Eye (tissue), 1 donor: ENCODE results near the gene TTC1.
"Not testable (repeated sequence)": the region's sequence is repeated elsewhere in the genome, so short reads cannot be mapped to it uniquely, and the experiment has no call there.

Source experiments
- DNase-seq: peaks from one replicate; pipeline ENCODE4 v3.0.0-alpha.2; 2015

TTC1 gene, protein sequence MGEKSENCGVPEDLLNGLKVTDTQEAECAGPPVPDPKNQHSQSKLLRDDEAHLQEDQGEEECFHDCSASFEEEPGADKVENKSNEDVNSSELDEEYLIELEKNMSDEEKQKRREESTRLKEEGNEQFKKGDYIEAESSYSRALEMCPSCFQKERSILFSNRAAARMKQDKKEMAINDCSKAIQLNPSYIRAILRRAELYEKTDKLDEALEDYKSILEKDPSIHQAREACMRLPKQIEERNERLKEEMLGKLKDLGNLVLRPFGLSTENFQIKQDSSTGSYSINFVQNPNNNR

DNA sequence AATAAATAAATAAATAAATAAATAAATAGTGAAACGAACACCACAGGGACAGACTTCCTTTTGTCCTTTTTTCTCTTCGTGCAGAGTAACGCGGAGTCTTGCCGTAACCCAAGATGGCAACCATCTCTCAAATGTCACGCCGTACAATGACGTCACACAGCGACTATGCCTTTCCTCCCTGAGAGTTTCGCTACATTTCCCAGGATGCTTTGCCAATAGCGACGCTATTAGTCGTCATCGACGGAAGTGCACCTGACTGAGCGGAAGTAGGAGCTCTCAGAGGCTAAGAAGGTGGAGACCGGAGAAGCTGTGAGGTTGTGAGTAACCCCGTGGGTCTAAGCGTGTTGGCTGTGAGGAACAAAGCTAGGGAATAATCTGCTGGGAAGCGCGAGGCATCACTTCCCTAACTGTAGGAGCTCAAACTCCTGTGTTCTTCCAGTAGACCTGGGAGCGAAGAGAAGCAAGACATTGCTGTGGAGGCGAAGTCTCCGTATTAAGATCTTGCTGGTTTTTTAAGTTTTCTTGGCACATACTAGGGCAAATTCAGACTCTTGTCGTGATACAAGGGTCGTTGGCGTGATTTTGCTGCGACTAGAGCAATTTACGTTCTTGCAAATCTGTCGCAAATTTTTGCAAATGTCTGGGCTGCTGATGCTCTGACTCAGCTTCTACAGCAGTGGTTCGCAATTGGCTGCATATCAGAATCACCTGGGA lies at the start of gene TTC1:
TTC1 (plus strand) TSS at position 263 of the 714 bp plus-strand sequence. CDS start 1,390 bp downstream, outside the sequence.
- DNase-seq = peak; percentile 100

DNA sequence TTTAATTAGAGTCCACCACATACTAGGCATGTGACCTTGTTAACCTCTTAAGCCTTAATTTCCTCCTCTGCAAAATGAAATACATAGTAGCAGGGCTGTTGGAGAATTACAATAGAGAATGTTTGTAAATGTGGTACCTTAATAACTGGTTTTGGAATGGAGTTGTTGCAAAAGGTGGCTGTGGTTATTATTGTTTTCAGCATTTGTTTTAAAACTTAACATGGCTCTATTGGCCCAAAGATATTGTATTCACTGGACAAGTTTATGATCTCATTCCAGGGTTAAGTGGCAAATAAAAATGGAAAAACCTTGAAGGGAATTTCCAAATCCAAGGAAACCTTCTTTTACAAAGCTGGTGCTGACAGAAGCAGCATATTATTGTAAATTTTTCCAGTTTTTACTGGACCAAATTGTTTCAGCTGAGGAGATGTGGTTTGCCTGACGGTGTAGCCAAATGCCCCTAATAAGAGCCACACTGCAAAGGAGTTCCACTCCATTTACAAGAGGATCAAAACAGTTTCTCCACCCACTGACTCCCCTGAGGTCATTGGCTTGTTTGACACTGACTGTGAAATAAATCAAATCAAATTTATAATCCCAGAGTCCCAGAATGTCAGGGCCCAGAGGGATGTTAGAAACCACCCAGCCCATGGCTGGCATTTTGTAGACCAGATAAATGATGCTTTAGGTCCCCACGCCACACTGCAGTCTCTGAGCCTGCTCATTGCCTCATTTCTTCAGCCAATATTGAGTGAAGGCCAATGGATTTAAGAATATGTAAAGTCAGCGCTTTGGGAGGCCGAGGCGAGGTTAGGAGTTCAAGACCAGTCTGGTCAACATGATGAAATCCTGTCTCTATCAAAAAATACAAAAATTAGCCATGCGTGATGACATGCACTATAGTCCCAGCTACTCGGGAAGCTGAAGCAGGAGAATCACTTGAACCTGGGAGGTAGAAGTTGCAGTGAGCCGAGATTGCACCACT lies 47.5 kb upstream of the TTC1 start:
- no peak for DNase-seq

DNA sequence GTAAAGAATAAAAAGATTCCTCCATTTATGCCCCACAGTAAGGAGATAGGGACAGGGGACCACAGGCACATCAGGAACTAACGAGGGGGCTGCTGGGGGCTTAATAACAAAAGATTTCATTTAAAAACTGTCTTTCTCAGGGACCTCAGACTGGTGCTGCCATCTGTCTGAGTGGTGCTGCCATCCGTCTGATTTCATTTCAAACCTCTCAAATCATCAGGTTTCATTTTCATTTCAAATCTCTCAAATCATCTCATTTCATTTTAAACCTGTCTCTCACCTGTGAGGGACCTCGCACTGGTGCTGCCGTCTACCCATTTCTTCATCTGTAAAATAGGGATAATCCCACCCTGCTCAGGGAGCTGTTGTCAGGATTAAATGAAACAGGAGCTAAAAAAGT lies 46.7 kb upstream of the TTC1 start:
- DNase-seq = no peak

DNA sequence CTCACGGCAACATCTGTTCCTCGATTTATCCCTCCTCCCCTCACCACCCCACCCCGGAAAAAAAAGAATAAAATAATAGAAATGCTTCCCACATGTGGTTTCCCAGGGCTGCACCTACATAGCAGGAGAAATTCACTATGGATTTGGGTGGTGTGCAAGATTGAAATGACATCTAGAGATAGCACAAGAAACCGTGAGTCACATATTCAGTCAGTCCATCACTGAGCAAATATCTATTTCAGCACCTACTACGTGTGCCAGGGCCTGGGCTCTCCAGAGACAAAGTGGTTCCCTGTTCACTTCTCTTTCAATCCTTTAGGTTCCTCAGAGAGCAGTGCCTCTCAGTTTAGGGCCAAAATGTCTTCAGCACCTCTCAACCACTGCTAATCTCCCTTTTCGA lies 45.0 kb upstream of the TTC1 start:
- DNase-seq = no peak

DNA sequence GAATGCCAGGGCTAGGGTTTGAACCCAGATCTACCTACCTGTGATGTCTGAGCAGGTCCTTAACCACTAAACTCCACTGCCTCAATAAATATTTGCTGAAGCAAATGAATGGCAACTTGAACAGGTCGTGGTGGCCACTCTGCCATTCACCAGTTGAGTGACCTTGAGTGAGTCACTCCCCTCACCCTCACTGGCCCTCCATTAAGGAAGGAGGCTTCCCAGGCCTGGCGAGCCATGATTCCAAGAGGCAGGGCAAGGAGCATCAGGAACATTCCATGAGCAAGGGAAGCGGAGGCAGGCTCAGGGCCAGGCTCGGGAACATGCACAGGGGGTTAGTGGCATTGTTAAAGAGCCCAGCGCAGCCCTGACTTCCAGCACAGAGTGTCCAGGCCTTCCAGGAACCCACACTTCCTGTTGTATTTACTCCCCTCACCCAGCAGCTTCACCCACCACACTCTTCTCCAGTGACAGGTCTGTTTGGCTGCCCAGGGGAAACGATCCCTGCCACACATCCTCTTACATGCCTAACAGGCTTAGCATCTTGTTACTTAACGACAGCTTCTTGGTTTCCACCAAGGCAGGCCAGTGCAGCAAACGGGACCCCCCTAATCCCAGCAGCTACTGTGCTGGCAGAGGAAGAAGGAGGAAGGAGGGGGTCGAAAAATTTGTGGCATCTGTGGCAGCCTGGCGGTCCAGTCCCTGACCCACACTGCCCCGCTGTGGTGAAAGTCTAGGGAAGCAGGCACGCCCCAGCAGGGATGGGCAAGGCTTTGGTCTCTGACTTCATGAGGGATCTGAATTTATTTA lies 43.7 kb upstream of the TTC1 start:
- DNase-seq = peak; percentile 78

DNA sequence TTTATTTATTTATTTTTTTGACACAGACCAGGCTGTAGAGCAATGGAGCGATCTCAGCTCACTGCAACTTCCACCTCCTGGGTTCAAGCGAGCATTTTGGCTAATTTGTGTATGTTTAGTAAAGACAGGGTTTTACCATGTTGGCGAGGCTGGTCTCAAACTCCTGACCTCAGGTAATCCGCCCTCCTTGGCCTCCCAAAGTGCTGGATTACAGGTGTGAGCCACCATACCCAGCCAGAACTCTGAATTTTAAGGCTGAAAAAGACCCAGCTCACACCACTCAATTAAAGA lies 43.2 kb upstream of the TTC1 start:
- not testable (repeated sequence) for DNase-seq

DNA sequence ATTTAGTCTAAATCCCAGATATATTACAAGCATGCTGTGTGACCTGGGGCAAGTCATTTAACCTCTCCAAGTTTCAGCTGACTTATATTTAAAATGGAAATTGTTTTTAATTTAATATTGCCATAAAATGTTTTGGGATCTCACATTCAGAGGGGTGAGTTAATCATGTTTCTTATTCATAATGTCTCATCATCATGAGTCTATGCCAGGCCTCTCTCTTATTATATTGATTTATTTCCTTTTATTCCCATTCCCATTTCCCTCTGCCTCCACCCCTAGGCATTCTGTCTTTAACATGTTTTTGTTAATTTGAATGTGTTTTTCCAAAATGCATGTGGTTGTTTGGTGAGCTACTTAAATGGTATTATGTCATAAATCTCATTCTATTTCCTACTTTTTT lies 39.0 kb upstream of the TTC1 start:
- DNase-seq = no peak

DNA sequence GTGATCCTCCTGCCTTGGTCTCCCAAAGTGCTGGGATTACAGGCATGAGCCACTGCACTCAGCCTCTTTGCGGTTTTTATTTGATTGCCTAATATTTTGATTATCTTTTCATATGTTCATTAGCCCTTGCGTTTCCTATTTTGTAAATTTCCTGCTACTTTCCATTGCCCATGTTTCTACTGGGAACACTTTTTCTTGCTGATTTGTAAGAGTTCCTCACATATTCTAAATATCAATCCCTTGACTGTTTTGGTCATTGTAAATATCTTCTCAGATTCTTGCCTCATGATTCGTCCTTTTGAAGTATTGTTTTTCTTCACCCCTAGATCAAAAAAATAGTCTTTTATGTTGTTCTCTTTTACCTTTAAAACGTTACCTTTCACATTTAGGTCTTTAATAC lies 37.9 kb upstream of the TTC1 start:
- DNase-seq = peak; percentile 9

DNA sequence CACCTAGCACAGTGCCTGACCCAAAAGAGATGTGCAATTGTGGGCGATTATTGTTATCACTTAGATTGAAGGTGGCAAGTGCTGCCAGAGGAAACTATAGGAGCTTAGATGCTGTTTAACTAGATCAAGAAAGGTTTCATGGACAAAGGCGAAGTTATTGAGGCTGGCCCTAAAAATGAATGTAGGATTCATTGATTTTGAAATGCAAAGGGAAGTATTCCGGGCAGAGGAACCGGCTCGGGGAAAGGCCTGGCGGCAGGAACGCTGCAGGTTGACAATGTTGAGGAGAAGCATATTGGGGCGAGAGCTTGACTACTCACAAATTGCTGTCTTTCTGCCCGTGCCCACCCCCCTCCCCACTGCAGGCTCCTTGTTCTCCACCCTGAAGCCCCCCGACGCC lies 37.4 kb upstream of the TTC1 start:
- DNase-seq = peak; percentile 8

DNA sequence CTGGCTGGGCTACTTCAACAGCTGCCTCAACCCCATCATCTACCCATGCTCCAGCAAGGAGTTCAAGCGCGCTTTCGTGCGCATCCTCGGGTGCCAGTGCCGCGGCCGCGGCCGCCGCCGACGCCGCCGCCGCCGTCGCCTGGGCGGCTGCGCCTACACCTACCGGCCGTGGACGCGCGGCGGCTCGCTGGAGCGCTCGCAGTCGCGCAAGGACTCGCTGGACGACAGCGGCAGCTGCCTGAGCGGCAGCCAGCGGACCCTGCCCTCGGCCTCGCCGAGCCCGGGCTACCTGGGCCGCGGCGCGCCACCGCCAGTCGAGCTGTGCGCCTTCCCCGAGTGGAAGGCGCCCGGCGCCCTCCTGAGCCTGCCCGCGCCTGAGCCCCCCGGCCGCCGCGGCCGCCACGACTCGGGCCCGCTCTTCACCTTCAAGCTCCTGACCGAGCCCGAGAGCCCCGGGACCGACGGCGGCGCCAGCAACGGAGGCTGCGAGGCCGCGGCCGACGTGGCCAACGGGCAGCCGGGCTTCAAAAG lies 36.9 kb upstream of the TTC1 start:
- peak; percentile 60 for DNase-seq

DNA sequence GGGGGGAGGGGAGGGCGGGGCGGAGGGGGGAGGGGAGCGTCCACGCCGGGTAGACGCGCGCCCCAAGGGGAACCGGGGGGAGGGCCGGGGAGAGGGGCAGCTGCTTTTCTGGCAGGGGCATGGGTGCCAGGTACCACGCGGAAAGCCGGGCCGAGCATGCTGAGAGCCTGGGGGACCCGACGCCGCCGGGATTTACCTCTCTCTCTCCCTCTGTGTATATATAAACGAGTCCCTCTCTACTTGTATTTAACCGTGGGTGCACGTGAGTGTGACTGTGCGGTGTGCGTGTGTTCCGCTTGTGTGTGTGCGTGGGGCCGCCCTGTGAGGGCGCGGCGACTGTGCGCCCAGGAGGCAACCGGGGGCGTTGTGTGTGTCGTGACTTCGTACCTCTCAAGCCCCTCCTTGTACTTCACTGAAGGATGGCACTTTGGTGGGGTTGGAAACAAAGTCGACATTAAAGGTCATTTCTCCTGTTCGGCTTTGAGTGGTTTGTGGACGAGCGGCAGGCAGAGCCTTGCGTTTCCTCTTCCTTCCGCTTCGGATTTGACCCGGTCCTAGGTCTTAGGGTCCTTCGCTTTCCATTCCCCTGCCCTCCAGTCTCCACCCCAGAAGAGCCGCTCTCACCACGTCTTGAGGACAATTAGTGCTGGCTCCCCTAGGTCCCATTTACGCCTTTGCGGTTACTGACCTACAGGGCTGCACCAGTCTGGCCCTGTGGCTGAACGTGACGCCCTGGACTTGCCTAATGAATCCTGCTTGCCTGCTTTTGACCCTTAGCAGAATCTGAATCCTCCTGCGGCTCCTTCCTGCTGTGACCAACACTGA lies 36.2 kb upstream of the TTC1 start:
- DNase-seq = peak; percentile 33

DNA sequence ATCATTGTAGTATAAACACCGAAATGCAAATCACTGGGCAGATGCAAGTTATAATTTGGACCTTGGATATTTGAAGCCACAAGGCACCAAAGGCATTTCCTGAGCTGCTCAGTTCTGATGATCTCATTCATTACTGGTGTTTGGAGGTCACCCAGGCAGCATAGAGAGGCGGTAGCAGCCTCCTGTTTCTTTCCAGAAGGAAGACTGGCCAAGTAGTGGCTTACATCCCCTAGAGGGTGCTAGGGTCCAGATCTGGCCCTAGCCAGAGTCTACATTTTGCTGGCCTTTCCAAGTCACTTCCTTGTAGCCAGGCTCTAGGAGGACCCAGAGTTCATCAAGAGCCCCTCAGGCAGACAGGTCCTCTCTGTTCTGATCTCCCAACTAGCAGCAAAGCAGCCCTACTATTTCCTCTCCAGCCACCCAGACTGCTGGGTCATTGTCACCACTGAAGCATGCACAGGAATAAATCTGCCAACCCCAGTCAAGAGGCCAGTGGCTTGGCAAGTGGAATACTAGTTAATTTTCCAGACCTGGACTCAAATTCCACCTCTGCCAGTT lies 33.4 kb upstream of the TTC1 start:
- DNase-seq = peak; percentile 23

DNA sequence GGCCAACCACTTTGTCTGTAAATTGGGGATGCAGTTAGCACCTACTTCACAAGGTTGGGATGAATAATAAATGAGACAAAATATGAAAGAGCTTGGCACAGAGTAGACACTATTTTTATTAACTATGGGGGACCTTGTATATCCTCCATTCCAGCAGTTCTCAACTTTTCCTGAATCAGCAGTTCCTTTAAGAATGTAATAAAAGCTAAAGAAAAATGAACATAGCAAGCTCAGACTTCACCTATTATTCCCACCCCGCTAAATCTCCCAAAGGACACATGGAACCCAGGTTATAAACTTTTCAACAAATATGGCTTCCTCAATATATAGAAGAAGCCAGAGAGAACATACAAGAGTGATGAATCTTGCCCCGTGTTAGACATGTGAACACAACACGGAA lies 32.0 kb upstream of the TTC1 start:
- DNase-seq = no peak

DNA sequence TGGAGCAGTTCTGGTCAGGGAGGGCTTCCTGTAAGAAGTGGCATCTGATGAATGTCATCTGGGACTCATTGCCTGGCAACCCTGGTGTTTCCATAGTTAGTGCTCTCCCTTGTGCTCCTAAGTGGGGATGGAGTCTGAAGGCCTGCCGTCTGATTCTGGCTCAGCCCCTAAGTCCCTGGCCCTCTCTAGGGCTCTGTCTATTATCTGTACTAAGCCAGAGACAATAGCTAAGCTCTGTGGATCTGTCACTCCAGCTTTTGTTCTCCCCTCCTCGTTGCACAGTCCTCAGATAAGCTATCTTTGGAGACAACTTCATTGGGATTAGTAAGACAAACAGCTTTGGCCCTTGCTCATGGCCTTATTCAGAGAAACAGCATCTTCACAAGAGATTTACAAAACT lies 30.6 kb upstream of the TTC1 start:
- no peak for DNase-seq

DNA sequence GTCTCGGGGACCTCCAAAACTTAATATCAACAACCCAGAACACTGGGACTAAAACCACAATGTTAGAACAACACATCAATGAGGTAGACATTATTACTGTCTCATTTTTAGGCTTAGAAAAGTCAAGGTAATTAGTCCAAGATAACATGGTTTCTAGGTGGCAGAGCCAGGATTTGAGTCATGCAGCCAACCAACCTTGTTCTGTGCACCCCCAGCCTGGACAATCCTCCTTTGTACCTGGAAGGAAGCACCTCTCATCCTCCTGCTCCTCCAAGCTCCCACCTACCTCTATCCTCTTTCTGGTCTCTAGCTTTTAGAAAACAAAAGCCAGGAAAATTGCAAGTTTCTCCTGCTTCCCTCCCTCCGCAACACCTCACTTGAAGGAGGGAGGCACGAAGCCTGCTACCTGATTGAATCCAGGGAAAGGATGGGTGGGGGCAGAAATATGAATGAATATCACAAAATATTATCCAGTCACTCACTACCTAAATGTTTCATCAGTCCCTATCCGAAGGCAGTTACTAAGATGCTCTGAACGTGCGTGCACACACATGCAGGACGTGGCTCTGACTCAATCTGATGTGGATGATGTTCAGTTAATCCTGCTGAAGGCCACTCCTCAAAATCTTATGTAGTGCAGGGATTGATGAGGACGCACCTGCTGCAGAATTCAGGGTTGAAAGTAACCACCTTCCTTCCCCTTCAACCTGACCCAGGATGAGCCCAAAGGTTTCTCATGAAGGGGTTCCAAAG lies 26.3 kb upstream of the TTC1 start:
- no peak for DNase-seq

DNA sequence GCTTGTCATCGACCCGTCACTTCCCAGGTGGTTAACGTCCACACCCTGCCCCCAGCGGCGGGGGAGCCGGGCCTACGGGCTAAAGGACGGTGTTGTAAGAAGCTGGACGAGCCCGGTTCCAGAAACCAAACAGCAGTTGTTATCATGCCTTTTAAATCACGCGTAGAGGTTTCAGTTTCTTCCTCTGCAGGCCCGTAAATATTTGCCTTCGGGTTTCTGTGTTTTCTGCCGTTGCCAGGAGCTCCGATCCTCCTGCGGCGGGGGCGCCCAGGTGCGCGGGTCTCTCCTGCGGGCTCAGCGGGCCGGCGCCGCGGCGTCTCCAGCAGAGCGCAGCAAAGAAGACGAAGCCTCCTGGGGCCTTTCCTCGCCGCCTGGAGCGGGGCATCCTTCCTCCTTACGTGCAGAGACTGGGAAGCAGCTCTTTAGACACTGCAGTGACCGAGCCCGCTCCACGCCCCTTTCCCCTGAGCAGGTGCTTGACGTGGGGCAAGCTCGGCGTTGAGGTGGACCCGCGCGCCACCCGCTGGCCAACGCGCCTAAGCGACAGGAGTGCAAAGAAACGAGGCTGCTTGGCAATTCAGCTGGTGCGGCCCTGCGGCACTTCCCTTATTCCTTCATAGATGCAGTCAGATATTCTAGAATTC lies 21.8 kb upstream of the TTC1 start:
- peak; percentile 86 for DNase-seq

DNA sequence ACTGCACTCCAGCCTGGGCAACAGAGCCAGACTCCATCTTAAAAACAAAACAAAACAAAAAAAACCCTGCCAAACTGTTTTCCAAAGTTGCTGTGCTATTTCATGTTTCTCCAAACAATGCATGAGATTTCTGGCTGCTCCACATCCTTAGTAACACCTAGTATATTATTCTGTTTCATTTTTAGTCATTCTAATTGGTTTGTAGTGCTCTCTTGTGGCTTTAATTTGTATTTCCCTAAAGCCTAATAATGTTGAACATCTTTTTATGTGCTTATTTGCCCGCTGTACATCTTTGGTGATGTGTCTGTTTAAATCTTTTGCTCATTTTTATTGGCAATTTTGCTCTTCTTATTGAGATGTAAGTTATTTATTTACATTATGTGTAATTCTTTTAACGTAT lies 18.4 kb upstream of the TTC1 start:
- no peak for DNase-seq

DNA sequence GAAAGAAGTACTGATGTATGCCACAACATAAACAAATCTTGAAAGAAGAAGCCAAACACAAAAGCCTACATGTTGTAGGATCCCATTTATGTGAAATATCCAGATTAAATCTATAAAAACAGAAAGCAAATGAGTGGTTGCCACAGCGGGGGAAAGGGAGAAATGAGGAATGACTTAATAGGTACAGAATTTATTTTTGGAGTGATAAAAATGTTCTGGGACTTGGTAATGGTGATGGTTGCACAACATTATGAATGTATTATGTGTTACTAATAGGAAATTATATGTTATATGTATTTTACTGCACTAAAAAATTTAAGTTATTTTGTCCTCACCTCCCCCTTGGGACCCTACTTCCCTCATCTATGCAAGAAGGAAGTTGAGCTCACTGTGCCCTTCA lies 16.4 kb upstream of the TTC1 start:
- no peak for DNase-seq

DNA sequence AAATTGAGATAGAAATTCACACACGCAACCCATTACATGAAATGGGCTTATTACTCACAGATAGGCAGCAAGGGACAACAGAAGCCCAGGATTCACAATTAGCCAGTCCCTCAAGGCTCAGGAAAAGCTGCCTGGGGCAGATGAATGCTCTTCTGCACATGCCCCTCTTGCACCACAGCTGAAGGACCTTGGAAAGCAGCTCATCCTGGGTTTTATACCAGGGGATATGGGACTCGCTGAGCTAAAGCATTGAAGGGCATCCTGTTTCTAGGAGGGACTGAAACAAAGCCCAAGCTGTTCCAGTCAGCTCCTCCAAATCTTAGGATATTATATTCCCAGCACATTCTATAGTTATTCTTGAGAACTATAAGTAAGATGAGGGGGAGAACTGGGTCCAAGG lies 15.7 kb upstream of the TTC1 start:
- DNase-seq = no peak

DNA sequence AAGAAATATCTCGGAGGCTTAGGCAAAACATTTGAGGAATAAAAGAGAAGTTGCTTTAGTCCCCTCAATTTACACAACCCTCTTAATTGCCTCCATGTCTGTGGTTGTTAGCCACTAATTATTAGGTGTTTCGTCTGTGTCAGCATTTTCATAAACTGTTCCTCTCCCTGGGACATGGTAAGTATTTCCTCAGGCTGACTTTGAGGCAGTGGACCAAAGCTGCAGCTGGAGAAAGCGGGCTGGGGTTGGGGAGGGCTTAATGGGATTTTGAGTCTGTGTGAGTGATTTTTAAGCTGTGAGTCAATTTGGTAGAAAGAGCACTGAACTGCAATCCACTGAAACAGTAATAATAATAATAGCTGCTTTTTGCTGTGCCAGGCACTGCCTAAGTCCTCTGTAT lies 13.0 kb upstream of the TTC1 start:
- no peak for DNase-seq
